ENCODE measurements around the gene ITGB1.

Gene ITGB1

DNA sequence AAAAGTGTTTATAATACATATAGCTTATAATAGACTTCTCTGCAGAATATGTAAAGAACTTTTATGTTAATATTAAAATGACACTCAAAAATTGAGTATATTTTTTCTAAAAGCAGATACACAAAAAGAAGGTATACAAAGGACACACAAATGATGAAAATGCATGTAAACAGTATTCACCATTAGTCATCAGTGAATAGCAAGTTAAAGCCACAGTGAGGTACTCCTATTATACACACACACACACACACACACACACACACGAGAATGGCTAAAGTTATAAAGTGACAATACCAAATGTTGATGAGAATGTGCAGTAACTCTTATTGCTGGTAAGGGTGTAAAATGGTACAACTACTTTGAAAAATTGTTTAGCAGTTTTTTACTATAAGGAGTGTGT lies 92.9 kb downstream of the ITGB1 start:
- Histone ChIP-seq H4K20me1 (no peaks in the 10 kb centered on the region), H3K9ac (no peak overlapping the region), H3K36me3 (no peaks in the 10 kb centered on the region), H3K27ac (no peak overlapping the region), H3K27me3 (no peaks in the 10 kb centered on the region), H3K4me2 (no peak overlapping the region), H3K9me3 (no peaks in the 10 kb centered on the region), H3K4me1 (no peaks in the 10 kb centered on the region), H3K4me3 (no peak overlapping the region)
- no peak for TF ChIP-seq Cebpa-rat (IDR thresholded peaks at IDR 0.05)

DNA sequence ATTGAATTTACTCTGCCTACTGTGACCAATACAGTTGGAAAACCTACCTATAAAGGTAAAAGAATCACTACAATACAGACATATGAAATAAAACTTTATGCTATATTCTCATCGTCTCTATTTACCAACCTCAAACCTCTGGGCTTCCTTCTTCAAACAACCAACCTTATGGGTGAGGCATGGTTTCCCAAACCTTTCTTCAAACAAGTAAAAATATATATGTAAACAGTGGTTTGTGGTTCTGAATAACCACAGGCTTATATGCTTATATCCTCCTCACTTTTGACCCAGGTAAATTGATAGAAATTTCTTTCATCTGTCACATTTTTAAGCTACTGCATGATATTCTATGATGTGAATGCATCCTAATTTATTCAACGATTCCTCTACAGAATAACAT lies 103.6 kb downstream of the ITGB1 start:
- Histone ChIP-seq H3K9ac (no peak overlapping the region), H3K4me2 (no peak overlapping the region), H3K4me3 (no peak overlapping the region), H3K4me1 (no peaks in the 10 kb centered on the region), H3K9me3 (0 out of 2 replicates have a peak, but pooled peaks cover 3% of the 10 kb centered on the region), H3K27me3 (no peaks in the 10 kb centered on the region), H3K27ac (no peak overlapping the region), H3K36me3 (no peaks in the 10 kb centered on the region), H4K20me1 (no peaks in the 10 kb centered on the region)
- no peak for TF ChIP-seq Cebpa-rat (IDR thresholded peaks at IDR 0.05)

DNA sequence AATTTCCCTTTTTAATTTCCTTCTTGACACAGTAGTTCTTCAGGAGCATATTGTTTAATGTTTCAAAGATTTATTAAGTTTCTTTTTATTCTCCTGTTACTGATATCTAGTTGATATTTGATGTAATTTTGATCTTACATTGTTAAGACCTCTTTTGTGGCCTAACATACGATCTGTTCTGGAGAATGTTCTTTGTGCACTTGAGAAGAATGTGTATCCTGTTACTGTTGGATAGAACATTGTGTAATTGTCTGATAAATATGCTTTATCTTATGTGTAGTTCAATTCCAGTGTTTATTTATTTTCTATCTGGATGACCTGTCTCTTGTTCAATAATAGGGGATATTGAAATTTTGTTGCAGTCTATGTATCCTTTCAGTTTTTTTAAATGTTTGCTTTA lies 106.7 kb downstream of the ITGB1 start:
- Histone ChIP-seq H3K4me3 (no peak overlapping the region), H3K9me3 (0 out of 2 replicates have a peak, but pooled peaks cover 3% of the 10 kb centered on the region), H4K20me1 (no peaks in the 10 kb centered on the region), H3K27me3 (no peaks in the 10 kb centered on the region), H3K4me1 (no peaks in the 10 kb centered on the region), H3K4me2 (no peak overlapping the region), H3K9ac (no peak overlapping the region), H3K36me3 (no peaks in the 10 kb centered on the region), H3K27ac (no peak overlapping the region)
- no peak for TF ChIP-seq Cebpa-rat (IDR thresholded peaks at IDR 0.05)

Measured in BLaER1 (cell line).